ENCODE results near the gene TUBB4B.
"Not testable (repeated sequence)": the region's sequence is repeated elsewhere in the genome, so short reads cannot be mapped to it uniquely, and the experiment has no call there.

Gene TUBB4B

GRCh38 chr9:137237759-137238726 is 3.0 kb upstream of the TUBB4B start:
- no peak for DNase-seq

- DNase-seq, result not testable (repeated sequence)
These were observed 1.4 kb upstream of the TUBB4B start for GRCh38 chr9:137239541-137240200.

GRCh38 chr9:137240318-137240840 is 708 bp upstream of the TUBB4B start:
- DNase-seq, result peak; percentile 86 to 95 (median 91)

GRCh38 chr9:137241490-137242268 is 592 bp downstream of the TUBB4B start:
- DNase-seq, result peak; percentile 69 to 88 (median 78)

GRCh38 chr9:137242269-137243203 is 1.4 kb downstream of the TUBB4B start:
- DNase-seq, result no peak

- not testable (repeated sequence) for DNase-seq
These were observed 2.2 kb downstream of the TUBB4B start for GRCh38 chr9:137243266-137243625.

- peak in 1 of 4 experiments; percentile 16 for DNase-seq
These were observed 2.8 kb downstream of the TUBB4B start for GRCh38 chr9:137243626-137244485.

- no peak for DNase-seq
These were observed 3.7 kb downstream of the TUBB4B start for GRCh38 chr9:137244486-137245449.

- no peak for DNase-seq
These were observed 4.6 kb downstream of the TUBB4B start for GRCh38 chr9:137245450-137246421.

- DNase-seq, result no peak
These were observed 6.2 kb downstream of the TUBB4B start for GRCh38 chr9:137247135-137247915.

- DNase-seq, result no peak
These were observed 6.8 kb downstream of the TUBB4B start for GRCh38 chr9:137247916-137248175.

GRCh38 chr9:137250329-137251193 is 9.5 kb downstream of the TUBB4B start:
- DNase-seq, result no peak

GRCh38 chr9:137251194-137251461 is 10.0 kb downstream of the TUBB4B start, which contains the start of gene STPG3:
Gene STPG3 (plus strand): TSS chr9:137251286. CDS start chr9:137251287, 1 bp downstream.
- no peak for DNase-seq

GRCh38 chr9:137251490-137252268 is 10.6 kb downstream of the TUBB4B start:
- no peak for DNase-seq

Measured in suppressor macrophage (primary cell).